Measurements from ENCODE around the gene TMEM170A. TPM values are rescaled to one million over a fixed set of nuclear protein-coding genes. Genes with fewer than 3 reads are reported as not detected.

TMEM170A gene
- total and polyA plus RNA-seq, 2 of the 13 experiments (the other 11 are each of a cell fraction or from before 2014, with no cell fraction given): 35.7 to 39.7 TPM

DNA sequence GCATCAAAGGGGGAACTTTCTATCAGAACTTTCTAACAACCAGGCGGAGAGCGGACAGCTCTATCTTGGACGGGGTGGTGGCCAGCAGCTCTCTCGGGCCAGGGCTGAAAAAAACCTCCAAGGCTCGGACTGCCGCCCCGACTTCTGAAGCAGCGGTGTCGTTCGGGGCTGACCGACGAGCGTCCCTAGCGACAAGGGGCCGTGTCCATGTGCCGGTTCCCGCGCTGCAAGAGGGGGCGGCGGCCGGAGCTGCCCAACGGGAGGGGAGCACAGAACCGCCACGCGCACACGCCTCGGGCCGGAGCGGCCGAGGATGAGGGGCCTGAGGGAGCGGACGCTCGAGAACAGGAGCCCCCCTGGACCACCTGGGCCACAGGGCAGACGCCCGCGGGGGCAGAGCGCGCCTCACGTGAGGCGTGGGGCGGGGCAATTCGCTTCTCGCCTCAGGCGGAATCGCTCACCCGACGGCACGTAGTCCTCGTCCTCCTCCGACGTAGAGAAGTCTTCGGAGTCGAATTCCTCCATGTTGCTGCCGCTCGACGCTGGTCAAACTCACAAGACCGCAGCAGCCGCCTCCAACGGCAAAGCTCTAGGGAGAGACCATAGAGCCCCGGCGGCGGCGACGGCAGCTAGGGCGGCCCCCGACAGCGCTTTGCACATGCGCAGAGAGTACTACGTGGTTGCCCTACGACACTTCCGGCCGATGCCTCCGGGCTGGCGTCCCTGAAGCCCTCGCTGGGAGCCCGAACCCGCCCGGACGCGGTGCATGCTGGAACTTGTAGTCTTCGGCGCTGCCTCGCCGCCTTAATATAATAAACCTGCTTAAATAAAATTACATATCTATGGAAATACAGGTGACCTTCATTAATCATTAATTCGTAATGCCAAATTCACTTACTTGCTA lies 31.4 kb downstream of the TMEM170A start, which contains the start of gene CFDP1 (continued):
- TF ChIP-seq, protein P1, sequence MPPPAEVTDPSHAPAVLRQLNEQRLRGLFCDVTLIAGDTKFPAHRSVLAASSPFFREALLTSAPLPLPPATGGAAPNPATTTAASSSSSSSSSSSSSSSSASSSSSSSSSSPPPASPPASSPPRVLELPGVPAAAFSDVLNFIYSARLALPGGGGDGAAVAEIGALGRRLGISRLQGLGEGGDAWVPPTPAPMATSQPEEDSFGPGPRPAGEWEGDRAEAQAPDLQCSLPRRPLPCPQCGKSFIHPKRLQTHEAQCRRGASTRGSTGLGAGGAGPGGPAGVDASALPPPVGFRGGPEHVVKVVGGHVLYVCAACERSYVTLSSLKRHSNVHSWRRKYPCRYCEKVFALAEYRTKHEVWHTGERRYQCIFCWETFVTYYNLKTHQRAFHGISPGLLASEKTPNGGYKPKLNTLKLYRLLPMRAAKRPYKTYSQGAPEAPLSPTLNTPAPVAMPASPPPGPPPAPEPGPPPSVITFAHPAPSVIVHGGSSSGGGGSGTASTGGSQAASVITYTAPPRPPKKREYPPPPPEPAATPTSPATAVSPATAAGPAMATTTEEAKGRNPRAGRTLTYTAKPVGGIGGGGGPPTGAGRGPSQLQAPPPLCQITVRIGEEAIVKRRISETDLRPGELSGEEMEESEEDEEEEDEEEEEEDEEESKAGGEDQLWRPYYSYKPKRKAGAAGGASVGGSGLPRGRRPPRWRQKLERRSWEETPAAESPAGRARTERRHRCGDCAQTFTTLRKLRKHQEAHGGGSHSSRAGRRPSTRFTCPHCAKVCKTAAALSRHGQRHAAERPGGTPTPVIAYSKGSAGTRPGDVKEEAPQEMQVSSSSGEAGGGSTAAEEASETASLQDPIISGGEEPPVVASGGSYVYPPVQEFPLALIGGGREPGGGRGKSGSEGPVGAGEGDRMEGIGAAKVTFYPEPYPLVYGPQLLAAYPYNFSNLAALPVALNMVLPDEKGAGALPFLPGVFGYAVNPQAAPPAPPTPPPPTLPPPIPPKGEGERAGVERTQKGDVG (CRISPR knock-in tag; IDR thresholded peaks at IDR 0.05; ENCODE audit: borderline replicate concordance): peak; percentile 70; the same call in 1 of the 2 replicates
- TF ChIP-seq SMAD9 (CRISPR knock-in tag; IDR thresholded peaks at IDR 0.05): peak; percentile 93
- no peak for TF ChIP-seq NCOA2 (CRISPR knock-in tag; IDR thresholded peaks at IDR 0.05)
- TF ChIP-seq ZFP90 (CRISPR knock-in tag; IDR thresholded peaks at IDR 0.05; ENCODE audit: borderline replicate concordance): peak; percentile 28; the same call in 1 of the 2 replicates
- peak; percentile 92; the same call in 1 of the 2 replicates for TF ChIP-seq ZNF713 (CRISPR knock-in tag; IDR thresholded peaks at IDR 0.05)
- peak; percentile 68; the same call in 1 of the 2 replicates for TF ChIP-seq TOE1 (CRISPR knock-in tag; IDR thresholded peaks at IDR 0.05)
- peak; percentile 97 for TF ChIP-seq ZMAT3 (CRISPR knock-in tag; conservative IDR thresholded peaks at IDR 0.05)
- peak; percentile 90; the same call in 1 of the 2 replicates for TF ChIP-seq MEIS1 (CRISPR knock-in tag; IDR thresholded peaks at IDR 0.05; ENCODE audit: borderline replicate concordance)
- TF ChIP-seq MAF1 (CRISPR knock-in tag; IDR thresholded peaks at IDR 0.05; ENCODE audit: borderline replicate concordance): peak; percentile 93
- TF ChIP-seq NFYC (CRISPR knock-in tag; IDR thresholded peaks at IDR 0.05): peak; percentile 61
- TF ChIP-seq ZNF891 (CRISPR knock-in tag; IDR thresholded peaks at IDR 0.05): peak; percentile 99
- TF ChIP-seq RFX1 (IDR thresholded peaks at IDR 0.05): peak; percentile 78
- TF ChIP-seq, protein P2, sequence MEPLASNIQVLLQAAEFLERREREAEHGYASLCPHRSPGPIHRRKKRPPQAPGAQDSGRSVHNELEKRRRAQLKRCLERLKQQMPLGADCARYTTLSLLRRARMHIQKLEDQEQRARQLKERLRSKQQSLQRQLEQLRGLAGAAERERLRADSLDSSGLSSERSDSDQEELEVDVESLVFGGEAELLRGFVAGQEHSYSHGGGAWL (CRISPR knock-in tag; IDR thresholded peaks at IDR 0.05): peak; percentile 99
- TF ChIP-seq RARG (CRISPR knock-in tag; IDR thresholded peaks at IDR 0.05; ENCODE audit: low read depth): 0 out of 2 replicates have a peak, but pooled peaks have one; percentile 60
- TF ChIP-seq ZKSCAN5 (CRISPR knock-in tag; IDR thresholded peaks at IDR 0.05): peak; percentile 17; the same call in 1 of the 2 replicates
- peak; percentile 99 for TF ChIP-seq ZNF547 (CRISPR knock-in tag; IDR thresholded peaks at IDR 0.05)
- TF ChIP-seq SSRP1 (CRISPR knock-in tag; IDR thresholded peaks at IDR 0.05): no peak
- TF ChIP-seq, protein P3, sequence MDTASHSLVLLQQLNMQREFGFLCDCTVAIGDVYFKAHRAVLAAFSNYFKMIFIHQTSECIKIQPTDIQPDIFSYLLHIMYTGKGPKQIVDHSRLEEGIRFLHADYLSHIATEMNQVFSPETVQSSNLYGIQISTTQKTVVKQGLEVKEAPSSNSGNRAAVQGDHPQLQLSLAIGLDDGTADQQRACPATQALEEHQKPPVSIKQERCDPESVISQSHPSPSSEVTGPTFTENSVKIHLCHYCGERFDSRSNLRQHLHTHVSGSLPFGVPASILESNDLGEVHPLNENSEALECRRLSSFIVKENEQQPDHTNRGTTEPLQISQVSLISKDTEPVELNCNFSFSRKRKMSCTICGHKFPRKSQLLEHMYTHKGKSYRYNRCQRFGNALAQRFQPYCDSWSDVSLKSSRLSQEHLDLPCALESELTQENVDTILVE (CRISPR knock-in tag; IDR thresholded peaks at IDR 0.05): 0 out of 2 replicates have a peak, but pooled peaks have one; percentile 15
- no peak for TF ChIP-seq SRSF1 (optimal IDR thresholded peaks at IDR 0.05; ENCODE audit: low read depth, low read length)
- no peak for TF ChIP-seq MAFF (IDR thresholded peaks at IDR 0.05; ENCODE audit: low read depth, low read length)
- peak; percentile 89 for TF ChIP-seq HDAC2 (CRISPR knock-in tag; IDR thresholded peaks at IDR 0.05)
- TF ChIP-seq, protein P4, sequence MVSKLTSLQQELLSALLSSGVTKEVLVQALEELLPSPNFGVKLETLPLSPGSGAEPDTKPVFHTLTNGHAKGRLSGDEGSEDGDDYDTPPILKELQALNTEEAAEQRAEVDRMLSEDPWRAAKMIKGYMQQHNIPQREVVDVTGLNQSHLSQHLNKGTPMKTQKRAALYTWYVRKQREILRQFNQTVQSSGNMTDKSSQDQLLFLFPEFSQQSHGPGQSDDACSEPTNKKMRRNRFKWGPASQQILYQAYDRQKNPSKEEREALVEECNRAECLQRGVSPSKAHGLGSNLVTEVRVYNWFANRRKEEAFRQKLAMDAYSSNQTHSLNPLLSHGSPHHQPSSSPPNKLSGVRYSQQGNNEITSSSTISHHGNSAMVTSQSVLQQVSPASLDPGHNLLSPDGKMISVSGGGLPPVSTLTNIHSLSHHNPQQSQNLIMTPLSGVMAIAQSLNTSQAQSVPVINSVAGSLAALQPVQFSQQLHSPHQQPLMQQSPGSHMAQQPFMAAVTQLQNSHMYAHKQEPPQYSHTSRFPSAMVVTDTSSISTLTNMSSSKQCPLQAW (CRISPR knock-in tag; IDR thresholded peaks at IDR 0.05): peak; percentile 83
